Measurements from ENCODE around the gene DDA1.

DNA sequence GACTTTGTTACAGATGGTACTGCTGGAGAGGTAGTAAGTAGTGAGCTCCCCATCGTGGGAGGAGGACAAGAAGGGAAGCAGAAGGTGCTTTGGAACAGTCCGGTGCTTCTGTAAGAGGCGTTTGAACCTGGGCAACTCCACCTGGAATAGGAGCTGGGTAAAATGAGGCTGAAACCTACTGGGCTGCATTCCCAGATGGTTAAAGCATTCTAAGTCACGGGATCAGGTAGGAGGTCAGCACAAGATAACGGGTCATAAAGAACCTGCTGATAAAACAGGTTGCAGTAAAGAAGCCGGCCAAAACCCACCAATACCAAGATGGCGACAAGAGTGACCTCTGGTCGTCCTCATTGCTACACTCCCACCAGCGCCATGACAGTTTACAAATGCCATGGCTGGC, 22.6 kb upstream of the DDA1 start:
- TF ChIP-seq CTCF (IDR thresholded peaks at IDR 0.05) (no peak), ELF4 (CRISPR knock-in tag; IDR thresholded peaks at IDR 0.05; ENCODE audit: low read depth) (no peak), MXD4 (CRISPR knock-in tag; IDR thresholded peaks at IDR 0.05; ENCODE audit: borderline replicate concordance) (no peak), ZNF263 (CRISPR knock-in tag; IDR thresholded peaks at IDR 0.05; ENCODE audit: low read depth) (no peak), ZNF232 (CRISPR knock-in tag; IDR thresholded peaks at IDR 0.05) (no peak), ATF6 (CRISPR knock-in tag; IDR thresholded peaks at IDR 0.05) (no peak), CREB1 (CRISPR knock-in tag; IDR thresholded peaks at IDR 0.05) (no peak), ESRRA (CRISPR knock-in tag; IDR thresholded peaks at IDR 0.05; ENCODE audit: borderline replicate concordance) (no peak), IRF2 (CRISPR knock-in tag; IDR thresholded peaks at IDR 0.05; ENCODE audit: borderline replicate concordance, low read depth) (no peak), NR3C1 (CRISPR knock-in tag; conservative IDR thresholded peaks at IDR 0.05; ENCODE audit: low read depth) (no peak), AFF4 (CRISPR knock-in tag; IDR thresholded peaks at IDR 0.05; ENCODE audit: borderline replicate concordance) (no peak)
- TF ChIP-seq, protein P1, sequence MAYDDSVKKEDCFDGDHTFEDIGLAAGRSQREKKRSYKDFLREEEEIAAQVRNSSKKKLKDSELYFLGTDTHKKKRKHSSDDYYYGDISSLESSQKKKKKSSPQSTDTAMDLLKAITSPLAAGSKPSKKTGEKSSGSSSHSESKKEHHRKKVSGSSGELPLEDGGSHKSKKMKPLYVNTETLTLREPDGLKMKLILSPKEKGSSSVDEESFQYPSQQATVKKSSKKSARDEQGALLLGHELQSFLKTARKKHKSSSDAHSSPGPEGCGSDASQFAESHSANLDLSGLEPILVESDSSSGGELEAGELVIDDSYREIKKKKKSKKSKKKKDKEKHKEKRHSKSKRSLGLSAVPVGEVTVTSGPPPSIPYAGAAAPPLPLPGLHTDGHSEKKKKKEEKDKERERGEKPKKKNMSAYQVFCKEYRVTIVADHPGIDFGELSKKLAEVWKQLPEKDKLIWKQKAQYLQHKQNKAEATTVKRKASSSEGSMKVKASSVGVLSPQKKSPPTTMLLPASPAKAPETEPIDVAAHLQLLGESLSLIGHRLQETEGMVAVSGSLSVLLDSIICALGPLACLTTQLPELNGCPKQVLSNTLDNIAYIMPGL (CRISPR knock-in tag; IDR thresholded peaks at IDR 0.05) = no peak
- TF ChIP-seq, protein P2, sequence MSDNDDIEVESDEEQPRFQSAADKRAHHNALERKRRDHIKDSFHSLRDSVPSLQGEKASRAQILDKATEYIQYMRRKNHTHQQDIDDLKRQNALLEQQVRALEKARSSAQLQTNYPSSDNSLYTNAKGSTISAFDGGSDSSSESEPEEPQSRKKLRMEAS (CRISPR knock-in tag; IDR thresholded peaks at IDR 0.05) = no peak
- TF ChIP-seq, protein P3, sequence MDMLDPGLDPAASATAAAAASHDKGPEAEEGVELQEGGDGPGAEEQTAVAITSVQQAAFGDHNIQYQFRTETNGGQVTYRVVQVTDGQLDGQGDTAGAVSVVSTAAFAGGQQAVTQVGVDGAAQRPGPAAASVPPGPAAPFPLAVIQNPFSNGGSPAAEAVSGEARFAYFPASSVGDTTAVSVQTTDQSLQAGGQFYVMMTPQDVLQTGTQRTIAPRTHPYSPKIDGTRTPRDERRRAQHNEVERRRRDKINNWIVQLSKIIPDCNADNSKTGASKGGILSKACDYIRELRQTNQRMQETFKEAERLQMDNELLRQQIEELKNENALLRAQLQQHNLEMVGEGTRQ (CRISPR knock-in tag; IDR thresholded peaks at IDR 0.05) = no peak
